ENCODE measurements around the gene AGBL4. TPM values are rescaled to one million over a fixed set of nuclear protein-coding genes. Genes with fewer than 3 reads are reported as not detected.

Gene AGBL4
- total RNA-seq, 3 donors from 2014 or later = 0.46 to 0.57 TPM; not detected in 1

GRCh38 chr1:49340576-49340975 is 683.2 kb downstream of the AGBL4 start:
- H3K4me3 ChIP-seq = no peak overlapping the region
- no peak for ATAC-seq
- H3K4me1 ChIP-seq (ENCODE audit: low read depth) = no peaks in the 10 kb centered on the region
- H3K36me3 ChIP-seq (ENCODE audit: low read depth) = no peaks in the 10 kb centered on the region
- peaks cover 5% of the 10 kb centered on the region for H3K9me3 ChIP-seq
- intact Hi-C loops (cut with DNase I, micrococcal nuclease) = no loop called here
- TF ChIP-seq, protein P1, sequence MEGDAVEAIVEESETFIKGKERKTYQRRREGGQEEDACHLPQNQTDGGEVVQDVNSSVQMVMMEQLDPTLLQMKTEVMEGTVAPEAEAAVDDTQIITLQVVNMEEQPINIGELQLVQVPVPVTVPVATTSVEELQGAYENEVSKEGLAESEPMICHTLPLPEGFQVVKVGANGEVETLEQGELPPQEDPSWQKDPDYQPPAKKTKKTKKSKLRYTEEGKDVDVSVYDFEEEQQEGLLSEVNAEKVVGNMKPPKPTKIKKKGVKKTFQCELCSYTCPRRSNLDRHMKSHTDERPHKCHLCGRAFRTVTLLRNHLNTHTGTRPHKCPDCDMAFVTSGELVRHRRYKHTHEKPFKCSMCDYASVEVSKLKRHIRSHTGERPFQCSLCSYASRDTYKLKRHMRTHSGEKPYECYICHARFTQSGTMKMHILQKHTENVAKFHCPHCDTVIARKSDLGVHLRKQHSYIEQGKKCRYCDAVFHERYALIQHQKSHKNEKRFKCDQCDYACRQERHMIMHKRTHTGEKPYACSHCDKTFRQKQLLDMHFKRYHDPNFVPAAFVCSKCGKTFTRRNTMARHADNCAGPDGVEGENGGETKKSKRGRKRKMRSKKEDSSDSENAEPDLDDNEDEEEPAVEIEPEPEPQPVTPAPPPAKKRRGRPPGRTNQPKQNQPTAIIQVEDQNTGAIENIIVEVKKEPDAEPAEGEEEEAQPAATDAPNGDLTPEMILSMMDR (IDR thresholded peaks at IDR 0.05) = no peak
- no peak for DNase-seq

DNA sequence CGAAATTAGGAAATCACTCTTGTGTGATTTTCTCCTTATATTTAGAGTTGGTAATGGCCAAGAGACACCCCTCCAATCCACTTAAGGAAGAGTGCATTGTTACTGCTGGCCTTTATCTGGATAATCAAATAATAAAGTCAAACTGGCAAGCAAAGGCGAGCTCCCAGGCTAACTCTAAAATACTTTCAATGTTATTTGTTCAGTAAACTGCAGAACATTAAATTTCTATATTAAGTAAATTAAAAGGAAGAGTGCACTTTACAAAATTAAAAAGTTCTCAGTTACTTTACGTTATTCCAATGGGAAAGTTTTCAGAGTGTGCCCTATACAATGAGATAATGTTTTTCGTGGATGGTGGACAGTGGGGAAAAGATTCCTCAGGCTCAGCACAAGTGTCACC is 684.7 kb downstream of the AGBL4 start:
- DNase-seq (no peak), ATAC-seq (no peak)
- Histone ChIP-seq H3K4me1 (ENCODE audit: low read depth) (no peaks in the 10 kb centered on the region), H3K36me3 (ENCODE audit: low read depth) (no peaks in the 10 kb centered on the region), H3K9me3 (no peaks in the 10 kb centered on the region), H3K4me3 (no peak overlapping the region)
- intact Hi-C loops (cut with DNase I, micrococcal nuclease) = no loop called here
- TF ChIP-seq, protein P1 (IDR thresholded peaks at IDR 0.05) = no peak

DNA sequence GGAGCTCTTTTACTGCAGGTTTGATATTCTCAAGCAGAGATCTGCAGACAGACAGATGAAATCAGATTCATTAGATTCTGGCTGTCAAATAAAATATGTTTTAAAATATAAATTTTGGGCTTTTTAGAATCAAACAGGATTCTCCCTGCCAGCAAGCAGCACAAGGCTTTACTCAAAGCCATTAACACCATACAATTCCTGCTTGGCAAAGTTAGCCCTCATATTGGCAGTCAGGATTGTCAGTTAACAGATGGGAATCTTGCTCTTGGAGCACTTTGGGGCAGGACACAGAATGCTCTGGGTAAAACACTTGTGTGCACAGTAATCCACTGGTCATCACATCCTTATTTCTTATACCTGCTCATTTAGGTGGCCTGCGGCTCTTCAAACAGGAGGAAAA is 686.5 kb downstream of the AGBL4 start:
- Histone ChIP-seq H3K36me3 (ENCODE audit: low read depth) (no peaks in the 10 kb centered on the region), H3K4me3 (no peak overlapping the region), H3K9me3 (no peaks in the 10 kb centered on the region), H3K4me1 (ENCODE audit: low read depth) (no peaks in the 10 kb centered on the region)
- DNase-seq (no peak), ATAC-seq (no peak)
- intact Hi-C loops (cut with DNase I, micrococcal nuclease) = no loop called here
- TF ChIP-seq, protein P1 (IDR thresholded peaks at IDR 0.05) = no peak

GRCh38 chr1:49333906-49334305 is 689.8 kb downstream of the AGBL4 start:
- intact Hi-C loops (cut with DNase I, micrococcal nuclease) = no loop called here
- no peak for ATAC-seq

GRCh38 chr1:49331066-49331852 is 692.5 kb downstream of the AGBL4 start:
- Histone ChIP-seq H3K9me3 (peaks cover 14% of the 10 kb centered on the region), H3K4me3 (no peak overlapping the region), H3K36me3 (ENCODE audit: low read depth) (no peaks in the 10 kb centered on the region), H3K4me1 (ENCODE audit: low read depth) (no peaks in the 10 kb centered on the region)
- TF ChIP-seq, protein P1 (IDR thresholded peaks at IDR 0.05) = no peak
- intact Hi-C loops (cut with DNase I, micrococcal nuclease) = no loop called here
- no peak for DNase-seq
- ATAC-seq = no peak

More at GRCh38 chr1:49333906-49334305, 689.8 kb downstream of the AGBL4 start:
- DNase-seq = no peak
- no peaks in the 10 kb centered on the region for H3K36me3 ChIP-seq (ENCODE audit: low read depth)
- TF ChIP-seq, protein P1 (IDR thresholded peaks at IDR 0.05) = no peak
- no peak overlapping the region for H3K4me3 ChIP-seq
- no peaks in the 10 kb centered on the region for H3K4me1 ChIP-seq (ENCODE audit: low read depth)
- H3K9me3 ChIP-seq = peaks cover 10% of the 10 kb centered on the region
